Astrocyte of the spinal cord (primary cell): ENCODE data around the gene KMT2C.

ENCODE experiments used
- DNase-seq: peaks from one replicate; pipeline ENCODE4 v3.0.0; 2011; ENCODE audit warnings: low read depth, low spot score
- H3K4me3 ChIP-seq: 2 replicates; pipeline ENCODE4 v1.5.1; 2011; ENCODE audit warnings: low read depth, mild to moderate bottlenecking, low read length, moderate library complexity
- in situ Hi-C: cut with HindIII; loops from 2 replicates; pipeline ENCODE4 v1.10.0; 2017; ENCODE audit warnings: low sequenced_read_pairs
- TF ChIP-seq, protein P1 (sequence below): IDR thresholded peaks from 2 replicates; pipeline ENCODE4 v1.5.1; 2012; ENCODE audit warnings: low read depth, mild to moderate bottlenecking, low read length, inconsistent platforms

KMT2C gene

DNA sequence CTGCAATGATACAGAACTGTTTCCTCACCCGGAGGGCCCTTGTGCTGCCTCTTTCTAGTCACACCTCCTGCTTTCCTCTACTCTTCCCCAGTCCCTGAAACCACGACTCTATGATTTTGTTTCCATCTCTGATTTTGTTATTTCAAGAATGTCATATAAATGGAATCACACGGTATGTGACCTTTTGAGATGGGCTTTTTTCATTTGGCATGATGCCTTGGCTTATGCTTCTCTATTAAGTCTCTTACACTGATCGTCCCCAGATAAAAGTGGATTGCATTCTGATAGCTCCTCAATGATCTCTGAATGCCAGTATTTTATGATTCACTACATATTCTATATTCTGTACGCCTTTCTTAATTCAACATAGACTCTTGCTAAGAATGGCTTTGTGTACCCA is 332.1 kb downstream of the KMT2C start:
- DNase-seq, result no peak
- TF ChIP-seq, protein P1, sequence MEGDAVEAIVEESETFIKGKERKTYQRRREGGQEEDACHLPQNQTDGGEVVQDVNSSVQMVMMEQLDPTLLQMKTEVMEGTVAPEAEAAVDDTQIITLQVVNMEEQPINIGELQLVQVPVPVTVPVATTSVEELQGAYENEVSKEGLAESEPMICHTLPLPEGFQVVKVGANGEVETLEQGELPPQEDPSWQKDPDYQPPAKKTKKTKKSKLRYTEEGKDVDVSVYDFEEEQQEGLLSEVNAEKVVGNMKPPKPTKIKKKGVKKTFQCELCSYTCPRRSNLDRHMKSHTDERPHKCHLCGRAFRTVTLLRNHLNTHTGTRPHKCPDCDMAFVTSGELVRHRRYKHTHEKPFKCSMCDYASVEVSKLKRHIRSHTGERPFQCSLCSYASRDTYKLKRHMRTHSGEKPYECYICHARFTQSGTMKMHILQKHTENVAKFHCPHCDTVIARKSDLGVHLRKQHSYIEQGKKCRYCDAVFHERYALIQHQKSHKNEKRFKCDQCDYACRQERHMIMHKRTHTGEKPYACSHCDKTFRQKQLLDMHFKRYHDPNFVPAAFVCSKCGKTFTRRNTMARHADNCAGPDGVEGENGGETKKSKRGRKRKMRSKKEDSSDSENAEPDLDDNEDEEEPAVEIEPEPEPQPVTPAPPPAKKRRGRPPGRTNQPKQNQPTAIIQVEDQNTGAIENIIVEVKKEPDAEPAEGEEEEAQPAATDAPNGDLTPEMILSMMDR, result no peak
- no peak overlapping the region for H3K4me3 ChIP-seq
- in situ Hi-C loops, result no loop called here

DNA sequence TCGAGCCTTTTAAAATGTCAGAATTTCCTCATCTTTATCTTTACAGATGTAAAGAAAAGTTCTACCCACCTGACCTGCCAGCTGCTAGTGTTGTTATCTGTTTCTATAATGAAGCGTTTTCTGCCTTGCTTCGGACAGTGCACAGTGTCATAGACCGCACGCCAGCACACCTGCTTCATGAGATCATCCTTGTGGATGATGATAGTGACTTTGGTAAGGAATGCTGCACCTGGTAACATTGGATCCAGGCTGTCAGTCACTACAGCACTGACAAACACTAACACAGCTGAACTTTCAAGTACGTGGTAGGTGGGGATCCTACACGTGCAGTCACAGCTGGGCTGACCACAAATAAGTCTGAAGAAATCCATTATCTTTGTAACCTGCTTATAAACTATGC is 332.7 kb downstream of the KMT2C start:
- TF ChIP-seq, protein P1, result no peak
- in situ Hi-C loops, result no loop called here
- H3K4me3 ChIP-seq, result no peak overlapping the region
- DNase-seq, result no peak

DNA sequence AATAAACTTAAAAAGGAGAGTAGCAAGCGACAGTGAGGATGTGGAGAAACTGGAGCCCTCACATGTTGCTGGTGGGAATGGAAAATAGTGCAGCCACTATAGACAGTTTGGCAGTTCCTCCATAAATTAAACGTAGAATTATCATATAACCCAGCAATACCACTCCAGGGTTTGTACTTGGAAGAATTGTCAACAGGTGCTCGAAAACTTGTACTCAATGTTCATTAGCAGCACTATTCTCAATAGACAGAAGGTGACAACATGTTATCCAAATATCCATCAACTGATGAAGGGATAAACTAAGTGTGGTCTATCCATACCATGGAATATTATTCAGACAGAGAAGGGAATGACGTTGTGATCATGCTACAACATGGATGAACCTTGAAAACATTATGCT is 338.5 kb downstream of the KMT2C start:
- TF ChIP-seq, protein P1, result no peak
- in situ Hi-C loops, result no loop called here
- no peak overlapping the region for H3K4me3 ChIP-seq
- no peak for DNase-seq

DNA sequence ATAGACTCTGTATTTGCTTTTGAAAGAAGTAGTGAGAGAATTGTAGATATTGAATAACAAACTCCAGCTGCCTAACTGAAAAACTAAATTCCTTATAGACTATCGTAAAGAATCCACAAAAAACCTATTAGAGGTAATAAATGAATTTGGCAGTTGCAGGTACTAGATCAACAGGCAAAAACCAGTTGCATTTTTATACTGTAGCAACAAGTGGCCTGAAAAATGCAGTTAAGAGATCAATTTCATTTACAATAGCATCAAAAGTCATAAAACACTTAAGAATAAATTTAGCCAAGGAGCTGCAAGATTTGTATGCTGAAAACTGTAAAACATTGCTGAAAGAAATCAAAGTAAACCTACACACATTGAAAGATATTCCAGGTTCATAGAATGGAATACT is 340.0 kb downstream of the KMT2C start:
- TF ChIP-seq, protein P1, result no peak
- no peak for DNase-seq
- in situ Hi-C loops, result no loop called here
- no peak overlapping the region for H3K4me3 ChIP-seq

DNA sequence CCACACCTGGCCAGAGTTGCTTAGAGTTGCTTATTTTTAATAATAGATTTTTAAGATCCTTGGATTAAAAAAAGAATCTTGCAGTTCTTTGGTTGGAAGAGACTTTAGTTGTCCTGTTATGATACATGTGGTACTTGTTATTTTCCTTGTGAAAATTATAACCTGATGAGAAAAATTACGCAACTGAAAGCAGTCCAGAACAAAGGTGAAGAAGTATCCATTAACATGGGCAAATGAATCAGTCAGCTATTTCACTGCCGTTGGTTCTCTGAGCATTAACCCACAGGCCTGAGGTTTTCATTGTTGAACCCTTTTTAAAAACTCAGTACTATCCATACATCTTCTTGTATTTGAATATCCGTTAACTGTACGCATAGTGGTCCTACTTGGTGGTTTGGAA is 342.1 kb downstream of the KMT2C start:
- no peak for DNase-seq
- no peak overlapping the region for H3K4me3 ChIP-seq
- in situ Hi-C loops, result no loop called here
- TF ChIP-seq, protein P1, result no peak

DNA sequence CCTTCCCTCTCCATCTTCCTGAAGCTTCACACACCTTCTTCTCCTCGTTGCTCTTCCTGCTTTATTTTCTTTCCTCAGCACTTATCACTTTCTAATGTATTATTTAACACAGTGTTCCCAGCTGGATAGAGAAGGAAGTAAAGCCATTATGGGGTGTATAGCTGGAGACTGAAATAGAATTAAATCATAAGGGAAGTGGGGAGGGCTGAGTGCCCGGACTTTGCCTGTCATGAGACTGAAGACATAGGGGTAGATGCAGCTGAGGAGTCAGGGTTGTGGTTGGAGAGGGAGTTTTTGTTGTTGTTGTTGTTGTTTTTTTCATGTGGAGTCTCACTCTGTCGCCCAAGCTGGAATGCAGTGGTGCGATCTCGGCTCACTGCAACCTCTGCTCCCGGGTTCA is 345.1 kb downstream of the KMT2C start:
- H3K4me3 ChIP-seq, result no peak overlapping the region
- TF ChIP-seq, protein P1, result no peak
- no peak for DNase-seq
- in situ Hi-C loops, result no loop called here

DNA sequence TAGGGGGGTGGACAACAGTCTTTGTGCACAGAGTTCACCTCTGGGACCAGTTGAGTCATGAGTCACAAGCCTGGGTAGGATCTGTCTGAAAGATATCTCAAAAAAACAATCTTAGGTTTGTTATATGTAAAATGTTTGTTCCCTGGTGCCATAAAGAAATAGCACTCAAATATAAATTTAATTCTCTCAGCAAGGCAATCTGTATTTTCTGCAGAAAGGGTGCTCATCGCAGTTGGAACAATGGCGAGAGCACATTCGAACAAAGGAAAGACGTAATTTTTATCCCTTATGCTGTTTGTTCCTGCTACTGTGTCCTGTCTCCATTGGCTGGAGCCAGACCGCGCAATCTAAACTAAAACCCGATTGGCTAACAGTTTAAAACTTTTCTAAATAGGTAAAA is 346.6 kb downstream of the KMT2C start:
- in situ Hi-C loops, result no loop called here
- DNase-seq, result no peak
- H3K4me3 ChIP-seq, result no peak overlapping the region
- TF ChIP-seq, protein P1, result no peak
